HG02885 (cell line): ENCODE results near the gene HRH2.
"Not testable (repeated sequence)": the region's sequence is repeated elsewhere in the genome, so short reads cannot be mapped to it uniquely, and the experiment has no call there.

Experiments
- ATAC-seq: cut with Tn5 transposase; IDR thresholded peaks from one replicate; pipeline ENCODE4 v1.9.1; 2021; ENCODE audit warnings: mild to moderate bottlenecking; ENCODE audit not compliant: unreplicated experiment, poor library complexity

Gene HRH2

DNA sequence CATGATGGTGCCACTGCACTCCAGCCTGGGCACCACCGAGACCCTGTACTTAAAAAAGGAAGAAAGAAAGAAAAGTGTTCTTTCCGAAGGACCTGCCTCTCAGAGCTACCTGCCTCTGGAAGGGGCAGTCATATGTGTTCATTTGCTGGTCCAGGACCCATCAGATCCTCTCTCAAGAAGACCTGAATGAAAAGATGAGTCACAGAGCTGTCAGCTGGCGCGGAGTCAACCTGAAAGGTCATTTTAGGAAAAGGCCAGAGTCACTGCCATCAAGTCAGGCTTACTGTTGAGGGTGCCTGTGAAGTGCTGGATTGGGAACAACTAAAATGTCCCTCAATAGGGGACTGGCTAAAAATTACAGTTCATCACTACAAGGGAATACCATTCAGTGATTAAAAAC, 14.9 kb upstream of the HRH2 start:
- no peak for ATAC-seq

DNA sequence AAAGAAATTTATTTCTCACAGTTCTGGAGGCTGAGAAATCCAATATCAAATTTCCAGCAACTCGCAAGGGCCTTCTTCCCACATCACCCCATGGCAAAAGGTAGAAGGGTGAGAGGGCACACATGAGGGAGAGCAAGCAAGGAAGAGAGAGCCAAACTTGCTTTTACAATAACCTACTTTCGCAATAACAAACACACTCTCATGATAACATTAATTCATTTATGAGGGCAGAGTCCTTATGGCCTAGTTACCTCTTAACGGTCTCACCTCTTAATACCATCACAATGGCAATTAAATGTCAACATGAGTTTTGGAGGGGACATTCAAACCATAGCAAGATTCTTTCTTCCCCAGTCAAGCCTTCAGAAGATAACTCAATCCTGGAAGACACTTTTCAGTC, 11.6 kb upstream of the HRH2 start:
- ATAC-seq, result no peak

DNA sequence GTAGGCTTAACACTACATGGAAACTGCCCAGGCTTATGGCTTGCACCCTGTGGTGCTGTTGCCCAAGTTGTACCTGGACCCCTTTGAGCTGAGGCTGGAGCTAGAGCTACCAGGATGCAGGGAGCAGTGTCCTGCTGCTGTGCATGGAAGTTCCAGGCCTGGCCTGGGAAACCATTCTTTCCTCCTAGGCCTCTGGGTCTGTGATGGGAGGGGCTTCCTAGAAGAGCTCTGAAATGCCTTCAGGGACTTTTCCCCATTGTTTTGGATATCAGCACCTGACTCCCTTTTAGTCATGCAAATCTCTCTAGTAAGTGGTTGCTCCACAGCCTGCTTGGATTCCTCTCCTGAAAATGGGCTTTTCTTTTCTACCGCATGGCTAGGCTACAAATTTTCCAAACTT, 7.9 kb upstream of the HRH2 start:
- no peak for ATAC-seq

DNA sequence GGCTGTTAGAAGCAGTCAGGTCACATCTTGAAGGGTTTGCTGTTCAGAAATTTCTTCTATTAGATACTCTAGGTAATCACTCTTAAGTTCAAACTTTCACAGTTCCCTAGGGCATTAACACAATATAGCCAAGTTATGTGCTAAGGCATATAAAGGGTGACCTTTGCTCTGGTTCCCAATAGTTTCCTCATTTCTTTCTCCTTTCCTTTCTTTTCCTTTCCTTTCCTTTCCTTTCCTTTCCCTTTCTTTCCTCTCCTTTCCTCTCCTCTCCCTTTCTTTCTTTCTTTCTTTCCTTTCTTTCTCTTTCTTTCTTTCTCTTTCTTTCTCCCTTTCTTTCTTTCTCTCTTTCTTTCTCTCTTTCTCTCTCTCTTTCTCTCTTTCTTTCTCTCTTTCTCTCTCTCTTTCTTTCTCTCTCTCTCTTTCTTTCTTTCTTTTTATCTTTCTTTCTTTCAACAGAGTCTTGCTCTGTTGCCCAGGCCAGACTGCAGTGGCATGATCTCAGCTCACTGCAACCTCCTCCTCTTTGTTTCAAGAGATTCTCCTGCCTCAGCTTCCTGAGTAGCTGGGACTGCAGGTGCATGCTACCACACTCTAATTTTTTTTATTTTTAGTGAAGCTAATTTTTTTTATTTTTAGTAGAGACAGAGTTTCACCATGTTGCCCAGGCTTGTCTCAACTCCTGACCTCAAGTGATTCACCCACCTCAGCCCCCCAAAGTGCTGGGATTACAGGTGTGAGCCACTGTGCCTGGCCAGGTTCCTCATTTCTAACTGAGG, 7.3 kb upstream of the HRH2 start:
- not testable (repeated sequence) for ATAC-seq

DNA sequence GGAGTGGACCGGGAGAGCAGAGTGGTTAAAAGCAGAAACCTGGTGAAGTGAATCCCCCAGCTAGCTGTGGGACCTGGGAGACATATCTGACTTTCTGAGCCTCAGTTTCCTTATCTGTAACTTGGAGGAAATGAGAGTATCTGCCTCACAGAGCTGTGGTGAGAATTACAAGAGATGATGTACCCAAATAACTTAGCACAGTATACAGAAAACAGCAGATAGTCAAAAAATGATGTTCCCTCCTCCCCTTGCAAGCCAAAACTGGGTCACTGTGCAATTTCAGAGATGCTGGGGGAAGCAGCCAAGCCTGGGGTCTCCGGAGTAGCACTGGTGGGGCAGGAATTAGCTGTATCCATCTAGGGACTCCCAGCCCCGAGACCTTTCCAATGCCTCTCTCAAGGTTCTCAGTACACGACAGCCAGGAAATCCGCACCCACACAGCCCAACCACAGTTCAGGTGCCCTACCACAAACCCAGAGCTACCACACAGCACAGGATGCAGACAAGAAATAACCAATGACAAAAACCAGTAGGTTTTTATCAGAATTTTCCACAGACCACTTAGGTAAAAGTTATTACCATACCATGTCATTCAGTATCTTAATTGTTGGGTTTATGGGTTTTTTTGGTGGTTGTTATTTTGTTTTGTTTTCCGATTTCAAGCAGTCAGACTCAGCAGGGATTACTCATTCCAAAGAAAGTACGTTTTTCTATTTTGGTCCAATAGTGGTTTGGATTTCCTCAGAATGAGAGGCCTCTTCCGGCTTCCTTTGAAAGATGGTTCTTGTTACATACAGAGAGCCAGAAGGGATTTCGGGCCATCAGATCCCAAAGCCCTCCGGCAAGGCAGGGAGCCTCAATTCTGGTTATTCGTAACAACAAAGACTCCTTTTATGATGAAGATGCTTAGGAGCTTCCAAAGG, 4.9 kb upstream of the HRH2 start:
- peak; percentile 69 for ATAC-seq

DNA sequence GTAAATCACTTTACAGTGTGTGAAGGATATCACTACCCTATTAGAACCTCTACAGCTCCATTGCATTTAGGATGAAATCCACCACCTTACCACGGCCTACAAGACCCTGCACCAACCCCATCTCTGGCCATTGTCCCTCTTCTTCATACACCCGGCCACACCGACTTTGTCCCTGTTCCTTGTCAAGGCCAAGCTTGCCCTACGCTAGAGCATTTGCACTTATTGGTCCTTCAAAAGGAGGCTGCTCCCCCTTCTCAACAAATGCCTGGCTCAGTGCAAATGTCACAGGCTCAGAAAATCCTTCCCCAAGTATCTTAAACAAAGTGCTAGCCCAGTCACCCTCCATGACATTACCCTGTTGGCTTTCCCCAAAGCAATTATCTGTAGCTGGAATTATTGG, 4.1 kb upstream of the HRH2 start:
- ATAC-seq, result no peak

DNA sequence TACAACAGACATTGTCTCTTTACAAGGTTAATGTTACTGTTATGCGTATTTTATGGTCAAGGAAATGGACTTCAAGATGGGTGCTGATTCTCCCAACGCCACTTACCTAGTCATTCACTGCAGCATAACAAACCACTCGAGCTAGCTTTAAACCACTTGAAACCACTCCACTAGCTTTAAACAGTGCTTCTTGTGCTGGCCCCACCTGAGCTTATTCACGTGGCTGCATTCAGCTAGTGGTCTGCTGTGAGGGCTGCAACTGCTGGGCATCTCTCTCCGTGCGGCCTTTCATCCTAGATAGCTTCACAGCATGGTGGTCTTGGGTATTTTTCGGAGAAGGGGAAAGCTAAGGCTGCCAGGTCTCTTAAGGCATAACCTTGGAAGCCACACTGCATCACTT, 3.5 kb upstream of the HRH2 start:
- no peak for ATAC-seq

DNA sequence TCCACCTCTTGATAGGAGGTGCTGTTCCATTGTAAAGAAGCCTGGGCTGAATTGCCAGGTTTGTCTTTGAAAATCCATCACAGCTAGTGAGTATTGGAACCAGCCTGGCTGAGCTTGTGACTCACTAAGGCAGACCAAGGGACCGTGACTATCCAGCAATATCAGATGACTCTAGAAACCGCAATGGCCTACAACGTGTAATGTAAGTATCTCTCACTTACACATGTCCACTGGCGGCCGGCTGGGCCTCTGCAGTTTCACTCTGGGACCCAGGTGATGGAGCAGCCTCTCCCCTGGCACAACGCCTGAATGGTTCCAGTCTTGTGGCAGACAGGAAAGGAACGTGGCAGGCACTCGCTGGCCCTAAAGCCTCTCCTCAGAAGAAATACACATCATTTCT, 3.1 kb upstream of the HRH2 start:
- no peak for ATAC-seq

DNA sequence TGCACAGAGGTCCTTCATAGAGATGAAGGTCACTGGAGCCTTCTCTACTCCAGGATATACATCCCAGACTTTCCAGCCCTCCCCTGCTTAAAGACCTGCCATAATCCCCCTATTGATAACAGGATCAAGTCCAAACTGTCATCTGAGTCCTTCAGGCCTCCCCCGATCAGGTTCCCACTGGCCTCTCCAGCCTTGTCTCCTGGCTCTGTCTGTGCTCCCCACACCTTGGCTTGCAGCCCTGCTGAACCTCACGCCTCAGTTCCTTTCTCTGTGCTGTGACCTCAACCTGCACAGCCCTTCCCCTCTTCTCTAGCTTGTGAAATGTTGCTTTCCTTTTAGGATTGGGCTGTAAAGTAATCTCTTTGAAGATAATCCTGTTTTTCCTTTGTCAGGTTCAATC, 2.5 kb upstream of the HRH2 start:
- no peak for ATAC-seq

DNA sequence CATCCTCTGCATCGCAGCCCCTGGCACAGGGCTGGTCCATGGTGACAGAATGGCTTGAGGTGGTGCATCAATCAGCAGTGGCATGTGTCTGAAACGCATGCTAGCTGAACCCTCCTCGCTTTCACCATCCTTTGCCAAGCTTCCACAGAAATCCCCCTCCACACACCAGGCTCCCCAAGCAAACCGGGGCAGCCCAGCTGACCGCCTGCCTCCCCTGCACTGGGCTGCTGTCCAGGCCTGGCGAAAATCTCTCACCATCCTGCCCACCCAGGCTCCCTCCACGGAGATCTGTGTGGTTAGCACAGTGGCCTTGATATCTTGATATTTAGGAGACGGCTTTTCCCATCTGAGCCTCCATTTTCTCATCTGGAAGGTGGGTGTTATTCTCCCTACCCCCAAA, 905 bp upstream of the HRH2 start:
- no peak for ATAC-seq

DNA sequence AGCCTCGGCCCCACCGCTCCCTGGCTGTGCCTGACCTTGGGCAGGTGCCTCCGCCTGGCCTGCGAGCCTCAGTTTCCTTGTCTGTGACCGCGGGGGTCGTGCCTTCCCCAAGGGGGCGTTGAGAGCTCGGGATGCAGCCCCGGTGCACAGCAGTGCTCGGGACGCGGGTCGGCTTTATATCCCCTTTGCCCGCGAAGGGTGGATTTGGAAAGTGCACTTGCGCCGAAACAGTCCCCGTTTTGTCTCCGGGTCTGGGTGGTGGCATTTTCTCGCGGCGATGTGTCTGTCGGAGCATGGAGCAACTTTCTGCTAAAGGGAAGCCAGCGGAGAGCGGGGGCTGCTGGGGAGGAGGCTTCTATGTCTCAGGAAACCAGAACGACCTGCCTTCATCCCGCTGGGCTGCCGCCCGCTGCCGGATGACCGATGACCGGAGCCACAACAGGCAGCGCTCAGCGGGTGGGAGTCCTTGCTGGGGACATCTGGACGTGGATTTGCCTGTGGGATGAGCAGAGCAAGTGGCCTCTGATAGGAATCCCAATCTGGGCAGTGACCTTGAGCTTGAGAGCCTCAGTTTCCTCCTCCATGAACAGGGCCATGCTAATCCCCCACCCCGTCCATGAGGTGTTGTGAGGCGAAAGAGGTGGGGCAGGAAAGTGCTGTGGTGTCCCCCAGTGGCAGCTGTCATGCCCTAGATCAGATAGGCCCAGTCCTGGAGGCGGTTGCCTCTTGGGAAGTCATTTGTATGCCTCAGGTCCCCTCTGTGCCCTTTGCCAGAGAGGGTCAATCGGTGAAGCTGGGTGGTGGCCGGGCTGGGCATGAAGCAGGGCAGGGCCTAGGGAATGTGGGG, 651 bp downstream of the HRH2 start:
- no peak for ATAC-seq

DNA sequence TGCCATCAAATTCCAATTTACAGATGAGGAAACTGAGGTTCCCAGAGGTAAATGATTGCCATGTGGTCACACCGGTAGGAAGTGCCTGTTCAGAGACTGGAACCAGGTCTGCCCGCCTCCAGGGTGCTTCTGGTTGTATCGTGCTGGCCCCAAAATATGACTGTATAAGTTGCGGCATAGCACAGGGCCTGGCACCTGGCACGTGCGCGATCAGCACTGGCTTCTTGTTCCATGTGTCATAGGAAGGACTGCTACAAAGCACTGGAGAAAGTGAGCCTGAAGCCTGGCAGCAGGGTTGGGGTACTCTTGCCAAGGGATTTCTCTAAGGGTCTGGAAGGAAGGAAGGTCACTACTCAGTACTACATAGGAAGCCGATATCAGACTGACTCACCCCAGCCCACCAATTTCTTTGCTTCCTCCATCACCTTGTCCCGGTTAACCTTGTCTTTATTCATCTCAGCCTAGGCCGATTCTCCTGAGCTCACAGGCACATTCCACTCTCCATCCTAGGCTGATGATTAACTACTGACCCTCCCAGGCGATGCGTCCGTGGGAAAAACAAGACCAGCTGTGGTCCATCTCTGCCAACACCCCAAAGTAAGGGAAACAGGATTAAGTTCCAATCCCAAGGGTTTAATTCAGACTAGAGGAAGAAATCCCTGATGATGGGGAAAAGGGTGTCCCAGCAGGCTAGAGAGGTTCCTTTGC, 1.8 kb downstream of the HRH2 start:
- no peak for ATAC-seq

DNA sequence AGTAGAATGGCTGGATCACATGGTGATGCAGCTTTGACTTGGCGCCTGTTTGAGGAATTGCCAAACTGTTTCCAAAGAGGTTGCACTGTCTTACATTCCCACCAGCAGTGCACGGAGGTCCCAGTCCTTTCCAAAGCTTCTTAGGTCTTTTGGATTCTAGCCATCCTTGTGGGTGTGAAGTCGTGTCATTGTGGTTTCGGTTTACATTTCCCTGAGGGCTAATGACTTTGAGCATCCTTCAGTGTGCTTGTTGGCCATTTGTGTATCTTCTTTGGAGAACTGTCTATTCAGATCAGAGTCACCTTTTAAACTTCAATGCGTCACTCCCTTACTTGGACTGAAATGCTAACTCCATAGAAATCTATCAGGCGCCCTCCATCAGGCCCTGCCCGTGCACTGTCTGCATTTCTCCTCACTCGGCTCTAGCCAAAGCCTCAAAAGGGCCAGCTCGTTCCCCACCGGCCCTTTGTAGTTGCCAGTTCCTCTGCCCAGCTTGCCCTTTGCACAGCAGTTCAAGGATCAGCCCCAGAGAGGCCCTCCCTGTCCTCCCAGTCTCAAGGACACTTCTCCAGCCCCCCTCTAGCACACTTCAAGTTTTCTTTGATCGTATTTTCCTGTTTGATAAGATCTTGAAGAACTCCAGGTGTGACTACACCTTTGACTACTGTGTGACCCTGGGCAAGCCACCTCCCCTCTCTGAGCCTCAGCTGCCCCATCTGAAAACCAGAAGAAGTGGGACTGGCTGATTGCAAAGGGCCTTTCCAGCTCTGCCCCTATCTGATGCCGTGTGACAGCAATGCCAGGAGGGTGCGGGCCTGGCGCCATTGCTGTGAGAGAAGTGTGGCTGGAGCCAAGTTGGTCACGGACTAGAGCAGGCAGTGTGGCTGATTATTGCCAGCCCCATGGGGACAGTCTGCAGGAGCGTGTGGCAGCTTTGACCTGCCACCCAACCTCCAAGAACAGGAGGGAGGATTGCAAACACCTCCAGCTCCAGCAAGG, 5.6 kb downstream of the HRH2 start:
- ATAC-seq, result no peak

DNA sequence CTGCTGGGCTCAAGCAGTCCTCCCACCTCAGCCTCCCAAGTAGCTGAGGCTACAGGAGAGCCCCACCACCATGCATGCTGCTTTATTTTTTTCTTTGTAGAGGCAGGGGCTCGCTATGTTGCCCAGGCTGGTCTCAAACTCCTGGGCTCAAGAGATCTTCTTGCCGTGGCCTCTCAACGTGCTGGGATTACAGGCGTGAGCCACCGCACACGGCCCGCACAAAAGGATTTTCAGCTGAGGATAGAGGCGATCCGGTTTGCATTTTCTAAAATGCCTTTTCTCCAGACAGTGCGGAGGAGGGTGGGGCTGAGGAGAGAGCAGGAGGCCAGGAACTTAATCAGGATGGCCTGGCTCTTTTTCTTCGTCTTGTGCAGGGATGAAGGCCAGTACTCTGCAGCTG, 6.9 kb downstream of the HRH2 start:
- ATAC-seq, result no peak

DNA sequence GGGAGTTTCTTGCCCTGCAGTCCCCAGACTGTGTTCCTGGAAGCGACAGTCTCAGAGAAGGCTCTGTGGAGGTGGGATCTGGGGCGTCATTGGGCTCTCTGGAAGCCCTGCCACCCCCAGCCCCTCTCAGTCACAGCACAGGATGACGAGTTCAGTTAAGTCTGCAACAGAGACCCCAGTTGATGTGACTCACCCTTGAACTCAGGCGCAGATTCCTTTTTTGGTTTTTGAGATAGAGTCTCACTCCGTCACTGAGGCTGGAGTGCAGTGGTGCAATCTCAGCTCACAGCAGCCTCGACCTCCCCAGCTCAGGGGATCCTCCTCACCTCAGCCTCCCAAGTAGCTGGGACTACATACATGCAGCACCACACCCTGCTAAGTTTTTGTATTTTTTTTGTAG, 8.3 kb downstream of the HRH2 start:
- ATAC-seq, result no peak

DNA sequence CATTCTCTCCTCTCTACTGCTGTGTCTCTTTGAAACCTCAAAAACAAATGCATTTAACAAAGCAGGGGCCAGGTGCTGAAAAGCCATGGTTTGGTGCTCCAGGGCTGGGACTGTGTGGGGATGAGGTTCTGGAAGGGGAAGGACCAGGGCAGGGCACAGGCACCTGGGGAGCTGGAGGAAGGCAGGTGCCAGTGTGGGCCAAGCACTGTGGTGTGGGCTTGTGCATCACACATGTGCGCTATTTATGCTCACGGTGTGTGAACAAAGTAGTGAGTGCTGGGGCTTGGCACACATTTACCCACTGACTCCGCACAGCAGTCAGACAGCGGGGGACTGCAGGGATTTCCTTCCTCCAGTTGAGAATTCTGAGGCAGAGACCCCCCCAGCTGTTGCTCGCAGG, 10.1 kb downstream of the HRH2 start:
- ATAC-seq, result no peak

DNA sequence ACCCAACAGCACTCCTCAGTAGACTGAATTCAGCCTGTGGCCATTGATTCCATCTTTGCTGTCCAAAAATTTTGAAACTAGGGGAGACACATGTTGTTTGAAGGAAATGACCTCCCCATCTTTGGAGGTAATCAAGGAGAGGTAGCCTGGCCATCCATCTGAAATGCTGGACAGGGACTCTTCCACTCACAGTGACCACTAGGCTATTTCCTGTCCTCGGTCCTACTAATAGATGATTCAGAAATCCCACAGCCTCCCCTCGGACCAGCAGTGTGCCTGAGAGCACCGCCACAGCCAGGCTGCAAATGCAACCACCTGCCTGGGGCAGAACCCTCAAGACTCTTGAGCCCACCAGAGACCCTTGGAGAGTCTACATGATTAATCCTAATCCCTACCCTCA, 12.5 kb downstream of the HRH2 start:
- ATAC-seq, result no peak

DNA sequence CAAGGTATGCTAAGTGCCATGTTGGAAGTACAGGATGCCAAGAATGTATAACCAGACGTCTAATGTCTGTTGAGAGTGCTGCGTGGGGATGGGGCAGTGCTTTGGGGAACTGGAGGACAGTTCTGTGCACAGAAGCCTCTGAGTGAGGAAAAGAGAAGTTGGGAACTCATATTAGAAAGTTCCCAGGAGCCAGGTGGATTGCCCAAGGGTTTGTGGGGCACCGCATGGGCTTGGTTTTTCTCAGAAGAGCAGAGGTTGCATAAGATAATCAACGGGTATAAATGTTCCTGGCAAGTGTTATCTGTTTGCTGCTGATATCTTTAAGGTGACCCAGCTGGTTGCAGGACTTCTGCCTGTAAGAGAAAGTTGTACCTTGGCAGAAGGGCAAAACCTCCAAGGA, 13.1 kb downstream of the HRH2 start:
- no peak for ATAC-seq
